ENCODE data around the gene EMX1. TPM values are rescaled to one million over a fixed set of nuclear protein-coding genes. Genes with fewer than 3 reads are reported as not detected.
A peak's percentile ranks its signal among the peaks of the same experiment; 100 is the strongest.

Gene EMX1
- total and polyA plus RNA-seq, 4 donors = 0.28 to 0.43 (median 0.39) TPM; not detected in 1

GRCh38 chr2:72955228-72956049, 38.1 kb downstream of the EMX1 start:
- Histone ChIP-seq H3K27me3 (ENCODE audit: control insufficient read depth, insufficient read depth, low read length) (no peaks in the 10 kb centered on the region), H3K27ac (ENCODE audit: low read depth, low read length) (no peak overlapping the region), H3K36me3 (ENCODE audit: control insufficient read depth, insufficient read depth, low read length) (peaks cover 53% of the 10 kb centered on the region), H3K4me1 (ENCODE audit: control insufficient read depth, insufficient read depth, low read length) (peaks cover 16% of the 10 kb centered on the region), H3K9me3 (ENCODE audit: control insufficient read depth, insufficient read depth, low read length) (no peaks in the 10 kb centered on the region), H3K4me3 (ENCODE audit: low read depth, low read length) (no peak overlapping the region)
- DNase-seq (ENCODE audit: low read depth in 4 of 6, low spot score in 6 of 6) = peak in 2 of 6 donors; percentile 62 to 71
- 37% methylated on average over 19 of the region's 24 CpGs for WGBS (ENCODE audit: insufficient coverage)

DNA sequence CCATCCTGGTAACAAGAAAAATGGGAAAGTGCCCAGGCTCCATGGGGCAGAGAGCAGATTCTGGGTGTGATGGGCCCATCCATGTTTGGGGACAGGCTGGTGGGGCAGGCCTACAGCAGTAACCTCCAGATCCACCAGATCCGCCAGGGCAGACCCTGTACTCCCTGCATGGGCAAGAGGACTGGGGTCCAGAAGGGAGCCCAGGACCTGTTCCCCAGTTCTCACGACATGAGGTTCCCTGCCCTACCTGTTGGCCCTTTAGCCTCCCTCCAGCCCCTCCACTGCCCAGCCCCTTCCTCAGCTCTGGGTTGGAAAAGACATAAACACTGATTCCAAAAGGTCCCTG, 38.7 kb downstream of the EMX1 start:
- DNase-seq (ENCODE audit: low read depth in 4 of 6, low spot score in 6 of 6) = no peak
- Histone ChIP-seq H3K4me3 (ENCODE audit: low read depth, low read length) (no peak overlapping the region), H3K4me1 (ENCODE audit: control insufficient read depth, insufficient read depth, low read length) (peaks cover 16% of the 10 kb centered on the region), H3K36me3 (ENCODE audit: control insufficient read depth, insufficient read depth, low read length) (peaks cover 53% of the 10 kb centered on the region), H3K27ac (ENCODE audit: low read depth, low read length) (no peak overlapping the region), H3K27me3 (ENCODE audit: control insufficient read depth, insufficient read depth, low read length) (no peaks in the 10 kb centered on the region), H3K9me3 (ENCODE audit: control insufficient read depth, insufficient read depth, low read length) (no peaks in the 10 kb centered on the region)
- WGBS (ENCODE audit: insufficient coverage) = 94% methylated on average over 2 of the region's 2 CpGs

GRCh38 chr2:72956936-72957335, 39.6 kb downstream of the EMX1 start:
- H3K36me3 ChIP-seq (ENCODE audit: control insufficient read depth, insufficient read depth, low read length) = peaks cover 58% of the 10 kb centered on the region
- no peaks in the 10 kb centered on the region for H3K27me3 ChIP-seq (ENCODE audit: control insufficient read depth, insufficient read depth, low read length)
- H3K4me3 ChIP-seq (ENCODE audit: low read depth, low read length) = no peak overlapping the region
- peaks cover 16% of the 10 kb centered on the region for H3K4me1 ChIP-seq (ENCODE audit: control insufficient read depth, insufficient read depth, low read length)
- no peak for DNase-seq (ENCODE audit: low read depth in 4 of 6, low spot score in 6 of 6)
- H3K27ac ChIP-seq (ENCODE audit: low read depth, low read length) = no peak overlapping the region
- no peaks in the 10 kb centered on the region for H3K9me3 ChIP-seq (ENCODE audit: control insufficient read depth, insufficient read depth, low read length)
- 82% methylated on average over 1 of the region's 3 CpGs for WGBS (ENCODE audit: insufficient coverage)

DNA sequence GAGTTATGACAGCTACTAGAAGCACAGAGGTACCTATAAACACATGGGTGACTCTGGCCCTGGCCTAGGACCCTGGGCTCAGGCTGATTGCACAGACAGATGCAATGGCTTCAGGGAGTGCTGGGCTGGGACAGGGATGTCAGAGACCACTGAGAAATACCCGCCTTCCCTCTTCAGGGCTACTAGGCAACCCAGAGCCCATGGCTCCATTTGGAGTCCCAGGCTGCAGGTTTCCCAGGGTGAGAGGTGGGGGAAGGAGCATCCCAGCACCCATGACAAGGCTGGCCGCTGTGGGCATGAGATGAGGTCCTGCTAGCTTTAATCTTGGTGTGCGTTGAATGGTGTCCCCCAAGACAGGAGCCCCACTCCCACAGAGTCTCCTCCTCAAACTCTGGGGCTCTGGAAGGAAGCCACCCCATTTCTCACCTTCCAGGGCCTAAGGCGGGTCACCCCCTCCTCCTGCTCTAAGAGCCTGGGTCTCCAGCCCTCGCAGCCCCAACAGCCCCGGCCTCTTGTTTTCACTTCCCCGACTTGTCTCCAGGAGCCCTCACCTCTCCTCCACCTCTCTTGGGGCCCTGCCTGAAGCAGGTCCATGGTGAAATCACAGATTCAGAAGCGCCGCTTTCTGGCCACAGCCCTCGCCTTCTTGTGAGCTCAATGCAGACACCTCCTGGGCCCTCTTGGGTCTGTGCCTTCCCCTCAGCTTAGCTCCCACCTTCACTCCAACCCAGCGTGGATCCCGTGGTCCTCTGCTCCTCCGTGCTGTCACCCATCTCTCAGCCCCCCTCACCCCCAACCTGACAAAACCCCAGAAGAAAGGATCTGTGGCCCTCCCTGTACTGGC, 41.4 kb downstream of the EMX1 start:
- WGBS (ENCODE audit: insufficient coverage) = 94% methylated on average over 12 of the region's 13 CpGs
- Histone ChIP-seq H3K4me3 (ENCODE audit: low read depth, low read length) (no peak overlapping the region), H3K36me3 (ENCODE audit: control insufficient read depth, insufficient read depth, low read length) (peaks cover 65% of the 10 kb centered on the region), H3K9me3 (ENCODE audit: control insufficient read depth, insufficient read depth, low read length) (no peaks in the 10 kb centered on the region), H3K27ac (ENCODE audit: low read depth, low read length) (no peak overlapping the region), H3K4me1 (ENCODE audit: control insufficient read depth, insufficient read depth, low read length) (peaks cover 19% of the 10 kb centered on the region), H3K27me3 (ENCODE audit: control insufficient read depth, insufficient read depth, low read length) (no peaks in the 10 kb centered on the region)
- DNase-seq (ENCODE audit: low read depth in 4 of 6, low spot score in 6 of 6) = no peak

- DNase-seq (ENCODE audit: low read depth in 4 of 6, low spot score in 6 of 6) = no peak
- Histone ChIP-seq H3K36me3 (ENCODE audit: control insufficient read depth, insufficient read depth, low read length) (peaks cover 67% of the 10 kb centered on the region), H3K9me3 (ENCODE audit: control insufficient read depth, insufficient read depth, low read length) (no peaks in the 10 kb centered on the region), H3K27me3 (ENCODE audit: control insufficient read depth, insufficient read depth, low read length) (no peaks in the 10 kb centered on the region), H3K4me1 (ENCODE audit: control insufficient read depth, insufficient read depth, low read length) (peaks cover 20% of the 10 kb centered on the region), H3K4me3 (ENCODE audit: low read depth, low read length) (no peak overlapping the region), H3K27ac (ENCODE audit: low read depth, low read length) (no peak overlapping the region)
- WGBS (ENCODE audit: insufficient coverage) = 86% methylated on average over 8 of the region's 8 CpGs
These were observed 42.2 kb downstream of the EMX1 start for GRCh38 chr2:72959554-72959953.

GRCh38 chr2:72959995-72960981, 43.0 kb downstream of the EMX1 start:
- no peak for DNase-seq (ENCODE audit: low read depth in 4 of 6, low spot score in 6 of 6)
- Histone ChIP-seq H3K27ac (ENCODE audit: low read depth, low read length) (no peak overlapping the region), H3K36me3 (ENCODE audit: control insufficient read depth, insufficient read depth, low read length) (peaks cover 67% of the 10 kb centered on the region), H3K4me3 (ENCODE audit: low read depth, low read length) (no peak overlapping the region), H3K4me1 (ENCODE audit: control insufficient read depth, insufficient read depth, low read length) (peaks cover 13% of the 10 kb centered on the region), H3K9me3 (ENCODE audit: control insufficient read depth, insufficient read depth, low read length) (no peaks in the 10 kb centered on the region), H3K27me3 (ENCODE audit: control insufficient read depth, insufficient read depth, low read length) (no peaks in the 10 kb centered on the region)
- WGBS (ENCODE audit: insufficient coverage) = 92% methylated on average over 26 of the region's 26 CpGs

GRCh38 chr2:72961036-72961720, 43.9 kb downstream of the EMX1 start:
- Histone ChIP-seq H3K9me3 (ENCODE audit: control insufficient read depth, insufficient read depth, low read length) (no peaks in the 10 kb centered on the region), H3K27ac (ENCODE audit: low read depth, low read length) (no peak overlapping the region)
- WGBS (ENCODE audit: insufficient coverage) = 80% methylated on average over 26 of the region's 27 CpGs

GRCh38 chr2:72961853-72962468, 44.6 kb downstream of the EMX1 start:
- peaks cover 70% of the 10 kb centered on the region for H3K36me3 ChIP-seq (ENCODE audit: control insufficient read depth, insufficient read depth, low read length)
- no peaks in the 10 kb centered on the region for H3K27me3 ChIP-seq (ENCODE audit: control insufficient read depth, insufficient read depth, low read length)
- H3K4me1 ChIP-seq (ENCODE audit: control insufficient read depth, insufficient read depth, low read length) = peaks cover 7% of the 10 kb centered on the region
- no peak overlapping the region for H3K27ac ChIP-seq (ENCODE audit: low read depth, low read length)
- no peak overlapping the region for H3K4me3 ChIP-seq (ENCODE audit: low read depth, low read length)
- no peak for DNase-seq (ENCODE audit: low read depth in 4 of 6, low spot score in 6 of 6)
- WGBS (ENCODE audit: insufficient coverage) = 78% methylated on average over 6 of the region's 8 CpGs
- no peaks in the 10 kb centered on the region for H3K9me3 ChIP-seq (ENCODE audit: control insufficient read depth, insufficient read depth, low read length)

More at GRCh38 chr2:72961036-72961720, 43.9 kb downstream of the EMX1 start:
- Histone ChIP-seq H3K27me3 (ENCODE audit: control insufficient read depth, insufficient read depth, low read length) (no peaks in the 10 kb centered on the region), H3K4me3 (ENCODE audit: low read depth, low read length) (no peak overlapping the region), H3K4me1 (ENCODE audit: control insufficient read depth, insufficient read depth, low read length) (peaks cover 7% of the 10 kb centered on the region), H3K36me3 (ENCODE audit: control insufficient read depth, insufficient read depth, low read length) (peaks cover 65% of the 10 kb centered on the region)
- no peak for DNase-seq (ENCODE audit: low read depth in 4 of 6, low spot score in 6 of 6)

Data from spinal cord (tissue), 10 donors.